Measurements from ENCODE around the gene INKA2.
A peak's percentile ranks its signal among the peaks of the same experiment; 100 is the strongest.

The INKA2 gene

GRCh38 chr1:111695801-111696200, 43.4 kb downstream of the INKA2 start:
- Histone ChIP-seq H3K36me3 (ENCODE audit: control insufficient read depth, insufficient read depth, low read length, severe bottlenecking) (peaks cover 84% of the 10 kb centered on the region), H3K9me3 (ENCODE audit: control insufficient read depth, low read length) (no peaks in the 10 kb centered on the region), H3K4me1 (ENCODE audit: control insufficient read depth, insufficient read depth, low read length) (peaks cover under 1% of the 10 kb centered on the region), H3K27me3 (replicated peaks; ENCODE audit: control insufficient read depth, insufficient read depth, low read length) (no peaks in the 10 kb centered on the region), H3K4me3 (ENCODE audit: low read length) (no peak overlapping the region), H3K9ac (ENCODE audit: low read length) (no peak overlapping the region)
- no peak for DNase-seq (ENCODE audit: low read depth)

- H3K36me3 ChIP-seq (ENCODE audit: control insufficient read depth, insufficient read depth, low read length, severe bottlenecking): peaks cover 45% of the 10 kb centered on the region
- peaks cover 11% of the 10 kb centered on the region for H3K4me1 ChIP-seq (ENCODE audit: control insufficient read depth, insufficient read depth, low read length)
- no peaks in the 10 kb centered on the region for H3K27me3 ChIP-seq (replicated peaks; ENCODE audit: control insufficient read depth, insufficient read depth, low read length)
- no peaks in the 10 kb centered on the region for H3K9me3 ChIP-seq (ENCODE audit: control insufficient read depth, low read length)
- H3K4me3 ChIP-seq (ENCODE audit: low read length): no peak overlapping the region
- H3K9ac ChIP-seq (ENCODE audit: low read length): no peak overlapping the region
- no peak for DNase-seq (ENCODE audit: low read depth)
These were observed 47.3 kb downstream of the INKA2 start for GRCh38 chr1:111691886-111692285.

- H3K4me1 ChIP-seq (ENCODE audit: control insufficient read depth, insufficient read depth, low read length): peaks cover 11% of the 10 kb centered on the region
- no peak overlapping the region for H3K4me3 ChIP-seq (ENCODE audit: low read length)
- H3K36me3 ChIP-seq (ENCODE audit: control insufficient read depth, insufficient read depth, low read length, severe bottlenecking): peaks cover 31% of the 10 kb centered on the region
- DNase-seq (ENCODE audit: low read depth): peak; percentile 98
- H3K27me3 ChIP-seq (replicated peaks; ENCODE audit: control insufficient read depth, insufficient read depth, low read length): no peaks in the 10 kb centered on the region
- H3K9me3 ChIP-seq (ENCODE audit: control insufficient read depth, low read length): no peaks in the 10 kb centered on the region
- no peak overlapping the region for H3K9ac ChIP-seq (ENCODE audit: low read length)
These were observed 48.9 kb downstream of the INKA2 start for GRCh38 chr1:111690306-111690617.

Data from adipocyte (in vitro differentiated cells).